ENCODE data around the gene ANKRD23. TPM values are rescaled to one million over a fixed set of nuclear protein-coding genes. Genes with fewer than 3 reads are reported as not detected.

ANKRD23 gene
- total and polyA plus RNA-seq, 2 of the 8 experiments (the other 6 are each of a cell fraction or from before 2014, with no cell fraction given): 3.4 to 3.5 TPM

- TF ChIP-seq MAFK (IDR thresholded peaks at IDR 0.05; ENCODE audit: low read depth, low read length) (no peak), USF2 (IDR thresholded peaks at IDR 0.05; ENCODE audit: low read length) (no peak), KDM5A (IDR thresholded peaks at IDR 0.05; ENCODE audit: low read length) (no peak), TCF12 (IDR thresholded peaks at IDR 0.05; ENCODE audit: low read depth, low read length) (no peak), BACH1 (IDR thresholded peaks at IDR 0.05; ENCODE audit: low read length) (no peak), CHD7 (IDR thresholded peaks at IDR 0.05; ENCODE audit: insufficient replicate concordance, low read length) (no peak), ZNF274 (IDR thresholded peaks at IDR 0.05; ENCODE audit: borderline replicate concordance, extremely low read depth, low read length) (no peak), JUN (IDR thresholded peaks at IDR 0.05; ENCODE audit: low read depth, low read length) (no peak)
These were observed 43.5 kb downstream of the ANKRD23 start (continued) for GRCh38 chr2:96800061-96801004.

Data from H1 (cell line).